ENCODE data around the gene PPP2R3B.

DNA sequence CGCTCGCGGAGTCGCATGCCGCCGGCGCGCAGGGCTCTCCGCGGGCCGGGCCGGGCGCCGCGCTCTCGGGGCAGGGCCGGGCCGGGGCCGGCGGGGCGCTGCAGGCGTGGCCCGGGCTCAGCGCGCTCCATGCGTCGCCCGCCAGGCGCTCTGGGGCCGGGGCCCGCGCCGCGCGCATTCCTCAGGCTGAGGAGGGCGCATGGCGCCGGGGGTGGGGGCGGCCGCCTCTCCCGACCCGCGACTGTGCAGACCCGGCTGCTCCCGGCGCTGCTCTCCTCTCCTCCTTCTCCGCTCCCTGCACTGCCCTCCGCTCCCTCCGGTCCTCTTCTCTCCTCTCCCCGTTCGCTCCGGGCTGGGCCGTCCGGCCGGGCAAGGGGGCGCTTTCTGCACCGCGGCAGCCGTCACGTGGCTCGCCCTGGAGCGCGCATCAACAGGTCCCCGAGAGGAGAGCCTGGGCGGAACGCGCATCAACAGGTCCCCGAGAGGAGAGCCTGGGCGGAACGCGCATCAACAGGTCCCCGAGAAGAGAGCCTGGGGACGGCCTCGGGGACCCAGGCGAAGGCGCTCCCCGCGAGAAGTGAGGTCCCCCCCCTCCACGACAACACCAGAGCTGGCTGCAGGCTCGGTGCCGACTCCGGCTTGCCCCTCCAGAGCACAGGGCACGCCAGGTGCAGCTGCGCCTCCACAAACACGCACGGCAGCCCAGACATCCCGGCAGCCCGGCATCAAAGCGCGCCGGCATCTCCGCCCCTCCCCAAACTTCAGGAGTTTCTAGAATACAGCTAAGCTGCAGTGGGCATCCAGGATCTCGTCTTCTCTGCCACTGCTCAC lies 12.9 kb downstream of the PPP2R3B start:
- TF ChIP-seq, protein P1, sequence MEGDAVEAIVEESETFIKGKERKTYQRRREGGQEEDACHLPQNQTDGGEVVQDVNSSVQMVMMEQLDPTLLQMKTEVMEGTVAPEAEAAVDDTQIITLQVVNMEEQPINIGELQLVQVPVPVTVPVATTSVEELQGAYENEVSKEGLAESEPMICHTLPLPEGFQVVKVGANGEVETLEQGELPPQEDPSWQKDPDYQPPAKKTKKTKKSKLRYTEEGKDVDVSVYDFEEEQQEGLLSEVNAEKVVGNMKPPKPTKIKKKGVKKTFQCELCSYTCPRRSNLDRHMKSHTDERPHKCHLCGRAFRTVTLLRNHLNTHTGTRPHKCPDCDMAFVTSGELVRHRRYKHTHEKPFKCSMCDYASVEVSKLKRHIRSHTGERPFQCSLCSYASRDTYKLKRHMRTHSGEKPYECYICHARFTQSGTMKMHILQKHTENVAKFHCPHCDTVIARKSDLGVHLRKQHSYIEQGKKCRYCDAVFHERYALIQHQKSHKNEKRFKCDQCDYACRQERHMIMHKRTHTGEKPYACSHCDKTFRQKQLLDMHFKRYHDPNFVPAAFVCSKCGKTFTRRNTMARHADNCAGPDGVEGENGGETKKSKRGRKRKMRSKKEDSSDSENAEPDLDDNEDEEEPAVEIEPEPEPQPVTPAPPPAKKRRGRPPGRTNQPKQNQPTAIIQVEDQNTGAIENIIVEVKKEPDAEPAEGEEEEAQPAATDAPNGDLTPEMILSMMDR (conservative IDR thresholded peaks at IDR 0.05 in 1 of 2, IDR thresholded peaks at IDR 0.05 in 1 of 2; ENCODE audit: extremely low read depth in 1 of 2, insufficient read depth in 1 of 2, low read depth in 1 of 2, low read length in 2 of 2) = no peak
- no peak for TF ChIP-seq EZH2 (IDR thresholded peaks at IDR 0.05; ENCODE audit: borderline replicate concordance, low read length)

Data from mammary epithelial cell (primary cell).